H9 (cell line): Measurements from ENCODE around the gene SRM. TPM values are rescaled to one million over a fixed set of nuclear protein-coding genes. Genes with fewer than 3 reads are reported as not detected.
A peak's percentile ranks its signal among the peaks of the same experiment; 100 is the strongest.

Source experiments
- DNase-seq: peaks from one replicate; pipeline ENCODE4 v3.0.0-alpha.2; 2017
- H2AFZ ChIP-seq: one replicate; pipeline ENCODE4 v1.6.1; 2013; ENCODE audit warnings: mild to moderate bottlenecking, low read length, control low read depth, moderate library complexity
- H2AK5ac ChIP-seq: 2 replicates; pipeline ENCODE4 v1.6.1; 2013; ENCODE audit warnings: low read length, control low read depth, mixed read lengths; ENCODE audit not compliant: insufficient read length
- H2BK120ac ChIP-seq: one replicate; pipeline ENCODE4 v1.6.1; 2013; ENCODE audit warnings: low read depth, mild to moderate bottlenecking, low read length, control low read depth, inconsistent platforms; ENCODE audit not compliant: poor library complexity, severe bottlenecking
- H2BK12ac ChIP-seq: 2 replicates; pipeline ENCODE4 v1.6.1; 2013; ENCODE audit warnings: low read length, control low read depth, mixed read lengths, low read depth; ENCODE audit not compliant: insufficient read length
- H2BK15ac ChIP-seq: 2 replicates; pipeline ENCODE4 v1.6.1; 2013; ENCODE audit warnings: low read depth, low read length, control low read depth
- H2BK20ac ChIP-seq: one replicate; pipeline ENCODE4 v1.6.1; 2013; ENCODE audit warnings: low read depth, mild to moderate bottlenecking, low read length, control low read depth, inconsistent platforms; ENCODE audit not compliant: poor library complexity, severe bottlenecking
- H2BK5ac ChIP-seq: 2 replicates; pipeline ENCODE4 v1.6.1; 2013; ENCODE audit warnings: low read length, control low read depth, mixed read lengths; ENCODE audit not compliant: insufficient read length
- H3K14ac ChIP-seq: 2 replicates; pipeline ENCODE4 v1.6.1; 2013; ENCODE audit warnings: low read length, control low read depth; ENCODE audit not compliant: insufficient read depth
- H3K18ac ChIP-seq: 2 replicates; pipeline ENCODE4 v1.6.1; 2013; ENCODE audit warnings: low read depth, mild to moderate bottlenecking, mixed read lengths, low read length, control low read depth; ENCODE audit not compliant: insufficient read length
- H3K23ac ChIP-seq: 2 replicates; pipeline ENCODE4 v1.6.1; 2013; ENCODE audit warnings: low read length, control low read depth, mixed read lengths, low read depth; ENCODE audit not compliant: insufficient read length
- H3K23me2 ChIP-seq: 2 replicates; pipeline ENCODE4 v1.6.1; 2013; ENCODE audit warnings: low read depth, mild to moderate bottlenecking, mixed read lengths, low read length, control low read depth; ENCODE audit not compliant: insufficient read length, poor library complexity, severe bottlenecking
- H3K27ac ChIP-seq: 2 replicates; pipeline ENCODE4 v1.5.1; 2013; ENCODE audit warnings: low read length, control low read depth, mixed read lengths, low read depth; ENCODE audit not compliant: insufficient read length
- H3K27me3 ChIP-seq: 2 replicates; pipeline ENCODE4 v1.6.1; 2013; ENCODE audit warnings: low read length, control low read depth, inconsistent platforms; ENCODE audit not compliant: insufficient read depth
- H3K4ac ChIP-seq: 2 replicates; pipeline ENCODE4 v1.6.1; 2013; ENCODE audit warnings: low read depth, mild to moderate bottlenecking, control low read depth, inconsistent platforms, low read length, moderate library complexity
- H3K4me1 ChIP-seq: 2 replicates; pipeline ENCODE4 v1.6.1; 2013; ENCODE audit warnings: low read length, control low read depth, inconsistent platforms; ENCODE audit not compliant: insufficient read depth
- H3K4me2 ChIP-seq: 2 replicates; pipeline ENCODE4 v1.6.1; 2013; ENCODE audit warnings: low read length, control low read depth, mixed read lengths; ENCODE audit not compliant: insufficient read length, insufficient read depth
- H3K56ac ChIP-seq: 2 replicates; pipeline ENCODE4 v1.6.1; 2013; ENCODE audit warnings: low read depth, mild to moderate bottlenecking, mixed read lengths, low read length, control low read depth; ENCODE audit not compliant: insufficient read length
- H3K79me1 ChIP-seq: 2 replicates; pipeline ENCODE4 v1.6.1; 2013; ENCODE audit warnings: low read depth, mild to moderate bottlenecking, moderate library complexity, low read length, control low read depth, inconsistent platforms; ENCODE audit not compliant: insufficient read depth, poor library complexity, severe bottlenecking
- H3K79me2 ChIP-seq: 2 replicates; pipeline ENCODE4 v1.6.1; 2013; ENCODE audit warnings: low read length, control low read depth, inconsistent platforms; ENCODE audit not compliant: insufficient read depth
- H3K9ac ChIP-seq: 2 replicates; pipeline ENCODE4 v1.6.1; 2013; ENCODE audit warnings: low read length, control low read depth, mixed read lengths; ENCODE audit not compliant: insufficient read length; ENCODE audit errors: extremely low read depth
- H3K9me3 ChIP-seq: one replicate; pipeline ENCODE4 v1.6.1; 2013; ENCODE audit warnings: low read depth, low read length, inconsistent platforms; ENCODE audit not compliant: control insufficient read depth
- H3T11ph ChIP-seq: one replicate; pipeline ENCODE4 v1.6.1; 2013; ENCODE audit warnings: mild to moderate bottlenecking, low read length, control low read depth, inconsistent platforms
- H4K20me1 ChIP-seq: one replicate; pipeline ENCODE4 v1.6.1; 2013; ENCODE audit not compliant: control insufficient read depth, insufficient read length, insufficient read depth
- H4K5ac ChIP-seq: 2 replicates; pipeline ENCODE4 v1.6.1; 2013; ENCODE audit warnings: low read depth, mild to moderate bottlenecking, mixed read lengths, low read length, control low read depth; ENCODE audit not compliant: insufficient read length
- H4K8ac ChIP-seq: replicated peaks from 2 replicates; pipeline ENCODE4 v1.6.1; 2013; ENCODE audit warnings: low read length, control low read depth, mixed read lengths, low read depth; ENCODE audit not compliant: insufficient read length
- H4K91ac ChIP-seq: 2 replicates; pipeline ENCODE4 v1.6.1; 2013; ENCODE audit warnings: low read depth, mild to moderate bottlenecking, moderate library complexity, mixed read lengths, low read length, control low read depth; ENCODE audit not compliant: insufficient read length
- H3K27ac Mint-ChIP-seq, 3 experiments: 2 replicates in 2 of 3; 3 replicates in 1 of 3; pipeline ENCODE4 v1.8.0; 2020 to 2021; ENCODE audit warnings: mixed read lengths in 3 of 3, mild to moderate bottlenecking in 1 of 3, moderate library complexity in 1 of 3
- H3K27me3 Mint-ChIP-seq: 2 replicates; pipeline ENCODE4 v1.8.0; 2021; ENCODE audit warnings: low read depth, mild to moderate bottlenecking, moderate library complexity, mixed read lengths
- H3K36me3 Mint-ChIP-seq, 3 experiments: 2 replicates in 2 of 3; 3 replicates in 1 of 3; pipeline ENCODE4 v1.8.0; 2020 to 2021; ENCODE audit warnings: low read depth in 3 of 3, mixed read lengths in 3 of 3; ENCODE audit not compliant: insufficient read depth in 1 of 3
- H3K4me1 Mint-ChIP-seq, 2 experiments: 2 replicates each; pipeline ENCODE4 v1.8.0; 2020; ENCODE audit warnings: mixed read lengths in 2 of 2
- H3K4me3 Mint-ChIP-seq, 2 experiments: 2 replicates in 1 of 2; 3 replicates in 1 of 2; pipeline ENCODE4 v1.8.0; 2020 to 2021; ENCODE audit warnings: mild to moderate bottlenecking in 2 of 2, mixed read lengths in 2 of 2, moderate library complexity in 1 of 2
- H3K9me3 Mint-ChIP-seq, 2 experiments: 2 replicates in 1 of 2; 3 replicates in 1 of 2; pipeline ENCODE4 v1.8.0; 2020; ENCODE audit warnings: mild to moderate bottlenecking in 2 of 2, mixed read lengths in 2 of 2, moderate library complexity in 1 of 2
- CTCF ChIP-seq: fragments of 200-600 bp; sonication (generic); conservative IDR thresholded peaks from 3 replicates; pipeline ENCODE4 v1.8.0; 2021; ENCODE audit warnings: antibody characterized with exemption, mild to moderate bottlenecking
- WGBS: extraction: QIAGEN DNeasy Blood & Tissue Kit; methylation state at CpG from one replicate; pipeline ENCODE4 v1.1.7; 2013; ENCODE audit warnings: missing lambda C conversion rate, low lambda C conversion rate, mixed read lengths; ENCODE audit not compliant: insufficient read length; ENCODE audit errors: extremely low coverage; 5-methylcytosine and 5-hydroxymethylcytosine counted together
- total RNA-seq: library from RNA; stranded (reverse); gene quantifications from 2 replicates; pipeline ENCODE4 v1.2.1, GENCODE V29; 2021

The SRM gene
- total RNA-seq, 1 experiment from 2014 or later = 196 TPM

GRCh38 chr1:11013160-11013531 is 46.7 kb downstream of the SRM start:
- Histone ChIP-seq H3K56ac (no peak overlapping the region), H3K4me2 (peak overlapping the region; percentile 88), H2BK5ac (no peak overlapping the region), H4K8ac (no peak overlapping the region), H2AFZ (no peak overlapping the region), H3K79me1 (peaks cover 10% of the 10 kb centered on the region), H4K20me1 (no peaks in the 10 kb centered on the region), H3K4ac (no peak overlapping the region), H3K23me2 (peaks cover 3% of the 10 kb centered on the region), H2BK12ac (no peak overlapping the region), H3K23ac (no peak overlapping the region), H3T11ph (no peak overlapping the region), H3K18ac (no peak overlapping the region), H3K27ac (no peak overlapping the region), H2BK20ac (no peak overlapping the region), H3K14ac (no peak overlapping the region; the same call in 1 of the 2 replicates), H3K27me3 (no peaks in the 10 kb centered on the region), H2BK120ac (no peak overlapping the region), H3K9ac (peak overlapping the region; percentile 99), H3K4me1 (peaks cover 5% of the 10 kb centered on the region; the same call in 1 of the 2 replicates), H4K5ac (no peak overlapping the region), H2AK5ac (no peak overlapping the region), H3K9me3 (no peaks in the 10 kb centered on the region), H3K79me2 (peaks cover 12% of the 10 kb centered on the region; the same call in 1 of the 2 replicates), H4K91ac (no peak overlapping the region), H2BK15ac (no peak overlapping the region)
- Mint-ChIP-seq H3K4me1 (peaks cover 11 to 21% of the 10 kb centered on the region in 2 experiments), H3K27ac (peak overlapping the region; percentile 73 to 85 (median 78); a peak in 6 of 7 replicates), H3K27me3 (no peaks in the 10 kb centered on the region), H3K9me3 (no peaks in the 10 kb centered on the region), H3K4me3 (peak overlapping the region; percentile 83 to 88), H3K36me3 (peaks cover 26 to 49% (median 41%) of the 10 kb centered on the region in 3 experiments)
- DNase-seq = no peak
- no peak for TF ChIP-seq CTCF
- WGBS = no CpG with 5 or more reads among the region's 11 CpGs
